ENCODE measurements around the gene RBMS2.

DNA sequence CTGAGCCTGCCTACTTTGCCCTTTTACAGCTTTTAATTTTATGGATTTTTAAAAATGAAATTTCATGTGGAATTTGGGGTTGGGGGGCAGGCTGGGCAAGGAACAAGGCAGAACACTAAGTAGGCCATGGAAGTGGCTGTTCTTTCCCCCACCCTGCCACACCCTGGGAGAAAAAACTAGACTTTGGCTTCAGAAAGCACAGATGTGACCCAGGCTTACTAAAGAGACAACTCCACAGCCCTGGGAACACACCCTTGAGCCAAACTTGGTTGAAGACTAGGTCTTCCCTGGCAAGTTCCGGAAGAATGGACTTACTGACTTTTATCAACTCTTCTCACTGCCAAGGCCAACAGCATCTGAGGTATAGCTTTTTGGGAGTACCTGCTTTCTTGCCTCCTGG is 68.2 kb downstream of the RBMS2 start:
- TF ChIP-seq, protein P1, sequence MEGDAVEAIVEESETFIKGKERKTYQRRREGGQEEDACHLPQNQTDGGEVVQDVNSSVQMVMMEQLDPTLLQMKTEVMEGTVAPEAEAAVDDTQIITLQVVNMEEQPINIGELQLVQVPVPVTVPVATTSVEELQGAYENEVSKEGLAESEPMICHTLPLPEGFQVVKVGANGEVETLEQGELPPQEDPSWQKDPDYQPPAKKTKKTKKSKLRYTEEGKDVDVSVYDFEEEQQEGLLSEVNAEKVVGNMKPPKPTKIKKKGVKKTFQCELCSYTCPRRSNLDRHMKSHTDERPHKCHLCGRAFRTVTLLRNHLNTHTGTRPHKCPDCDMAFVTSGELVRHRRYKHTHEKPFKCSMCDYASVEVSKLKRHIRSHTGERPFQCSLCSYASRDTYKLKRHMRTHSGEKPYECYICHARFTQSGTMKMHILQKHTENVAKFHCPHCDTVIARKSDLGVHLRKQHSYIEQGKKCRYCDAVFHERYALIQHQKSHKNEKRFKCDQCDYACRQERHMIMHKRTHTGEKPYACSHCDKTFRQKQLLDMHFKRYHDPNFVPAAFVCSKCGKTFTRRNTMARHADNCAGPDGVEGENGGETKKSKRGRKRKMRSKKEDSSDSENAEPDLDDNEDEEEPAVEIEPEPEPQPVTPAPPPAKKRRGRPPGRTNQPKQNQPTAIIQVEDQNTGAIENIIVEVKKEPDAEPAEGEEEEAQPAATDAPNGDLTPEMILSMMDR (IDR thresholded peaks at IDR 0.05), result no peak
- no peak for TF ChIP-seq POLR2A (IDR thresholded peaks at IDR 0.05)

Data from uterus (tissue), 2 donors.